ENCODE results near the gene AREL1.

GRCh38 chr14:74619672-74620131 lies 93.2 kb downstream of the AREL1 start:
- TF ChIP-seq CTCF (IDR thresholded peaks at IDR 0.05; ENCODE audit: insufficient read depth, low read length) (no peak), REST (IDR thresholded peaks at IDR 0.05; ENCODE audit: insufficient replicate concordance, low read depth) (no peak)
